ENCODE results near the gene LRRC27.
"Not testable (repeated sequence)": the region's sequence is repeated elsewhere in the genome, so short reads cannot be mapped to it uniquely, and the experiment has no call there.

Gene LRRC27

GRCh38 chr10:132337854-132338253 lies 5.9 kb downstream of the LRRC27 start:
- DNase-seq (ENCODE audit: low spot score) = not testable (repeated sequence)

DNA sequence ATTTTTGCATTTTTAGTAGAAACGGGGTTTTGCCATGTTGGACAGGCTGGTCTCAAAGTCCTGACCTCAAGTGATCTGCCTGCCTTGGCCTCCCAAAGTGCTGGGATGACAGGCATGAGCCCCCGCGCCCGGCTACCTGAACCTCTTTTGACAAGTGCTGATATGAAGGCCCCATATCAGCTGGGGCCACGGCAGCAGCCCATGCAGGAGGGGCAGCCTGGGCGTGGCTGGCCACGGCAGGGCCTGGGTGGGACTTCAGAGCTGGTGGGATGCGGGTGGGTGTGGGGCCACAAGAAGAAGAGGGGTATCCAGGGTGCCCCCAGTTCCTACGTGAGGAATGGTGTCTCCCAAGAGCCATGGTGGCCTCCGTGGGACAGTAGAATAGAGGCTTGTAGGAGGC lies 6.9 kb downstream of the LRRC27 start:
- no peak for DNase-seq (ENCODE audit: low spot score)

DNA sequence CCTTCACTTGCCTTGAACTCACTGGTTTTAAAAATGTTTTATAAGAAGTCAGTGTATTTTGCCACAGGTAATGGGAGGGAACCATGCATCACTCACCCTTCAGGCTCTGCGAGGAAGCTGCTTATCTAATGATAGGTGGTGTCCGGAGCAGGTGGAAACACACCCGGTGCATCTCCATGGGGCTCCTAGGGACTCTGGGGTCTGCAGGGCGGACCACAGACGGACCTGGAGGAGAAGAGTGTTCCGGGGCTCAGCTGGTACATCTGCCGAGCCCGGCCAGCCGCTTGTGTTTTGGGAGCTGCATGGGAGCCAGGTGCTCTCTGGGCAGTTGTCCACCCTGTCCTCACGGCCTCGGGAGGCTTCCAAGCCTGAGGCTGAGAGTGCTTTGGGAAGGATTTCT lies 7.3 kb downstream of the LRRC27 start:
- DNase-seq (ENCODE audit: low spot score) = no peak

GRCh38 chr10:132341017-132341416 lies 9.0 kb downstream of the LRRC27 start:
- DNase-seq (ENCODE audit: low spot score) = peak; percentile 62

DNA sequence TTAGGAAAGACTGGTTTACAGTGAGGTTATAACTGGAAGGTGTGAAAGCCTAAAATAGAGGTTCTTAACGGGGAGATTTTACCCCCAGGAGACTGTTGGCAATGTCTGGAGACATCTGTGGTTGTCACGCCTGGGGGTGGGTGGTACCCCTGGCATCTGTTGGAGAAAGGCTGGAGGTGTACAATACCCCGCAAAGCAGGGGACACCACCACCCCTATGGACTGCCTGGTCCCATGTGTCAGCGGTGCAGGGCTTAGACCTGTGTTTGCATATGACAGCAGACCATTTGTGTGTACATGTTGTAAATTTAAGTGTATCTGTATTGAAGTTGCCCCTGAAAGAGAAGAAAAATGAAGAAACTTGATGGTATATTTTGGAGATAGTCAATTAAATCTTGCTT lies 9.8 kb downstream of the LRRC27 start:
- DNase-seq (ENCODE audit: low spot score) = no peak

DNA sequence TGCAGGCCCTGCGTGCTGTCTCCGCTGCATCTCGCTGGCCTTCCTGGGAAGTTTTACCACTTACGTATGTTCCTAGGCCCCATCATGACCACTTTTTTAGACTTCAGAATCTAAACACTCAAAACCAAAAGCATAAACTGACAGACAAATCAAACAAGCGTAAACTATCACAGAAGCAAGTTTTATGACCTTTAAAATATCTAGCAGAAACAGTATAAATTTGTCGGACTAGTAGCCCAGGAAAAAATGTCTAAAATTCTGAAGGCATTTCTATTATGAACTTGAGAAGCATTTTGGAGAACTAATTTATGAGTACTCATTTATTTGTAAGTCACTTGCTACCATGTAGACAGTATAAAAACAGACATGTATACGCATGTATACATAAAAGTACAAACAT lies 10.6 kb downstream of the LRRC27 start:
- DNase-seq (ENCODE audit: low spot score) = no peak

DNA sequence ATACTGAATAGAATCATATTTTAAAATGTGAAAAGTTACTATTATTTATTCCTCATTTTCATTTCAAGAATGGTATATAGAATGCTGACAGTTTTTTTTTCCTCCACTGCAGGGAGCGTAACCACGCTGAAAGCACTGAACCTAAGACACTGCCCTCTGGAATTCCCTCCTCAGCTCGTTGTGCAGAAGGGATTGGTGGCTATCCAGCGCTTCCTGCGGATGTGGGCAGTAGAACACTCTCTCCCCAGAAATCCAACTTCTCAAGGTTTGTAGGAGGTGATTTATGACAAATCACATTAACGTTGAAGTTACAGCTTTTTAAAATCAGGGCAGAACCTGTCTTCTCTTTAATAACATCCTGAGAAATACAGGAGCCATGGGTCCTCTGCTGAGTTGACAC lies 12.4 kb downstream of the LRRC27 start:
- no peak for DNase-seq (ENCODE audit: low spot score)

- no peak for DNase-seq (ENCODE audit: low spot score)
Observed at GRCh38 chr10:132345345-132345744, 13.4 kb downstream of the LRRC27 start.

GRCh38 chr10:132346806-132347205 lies 14.8 kb downstream of the LRRC27 start:
- no peak for DNase-seq (ENCODE audit: low spot score)

DNA sequence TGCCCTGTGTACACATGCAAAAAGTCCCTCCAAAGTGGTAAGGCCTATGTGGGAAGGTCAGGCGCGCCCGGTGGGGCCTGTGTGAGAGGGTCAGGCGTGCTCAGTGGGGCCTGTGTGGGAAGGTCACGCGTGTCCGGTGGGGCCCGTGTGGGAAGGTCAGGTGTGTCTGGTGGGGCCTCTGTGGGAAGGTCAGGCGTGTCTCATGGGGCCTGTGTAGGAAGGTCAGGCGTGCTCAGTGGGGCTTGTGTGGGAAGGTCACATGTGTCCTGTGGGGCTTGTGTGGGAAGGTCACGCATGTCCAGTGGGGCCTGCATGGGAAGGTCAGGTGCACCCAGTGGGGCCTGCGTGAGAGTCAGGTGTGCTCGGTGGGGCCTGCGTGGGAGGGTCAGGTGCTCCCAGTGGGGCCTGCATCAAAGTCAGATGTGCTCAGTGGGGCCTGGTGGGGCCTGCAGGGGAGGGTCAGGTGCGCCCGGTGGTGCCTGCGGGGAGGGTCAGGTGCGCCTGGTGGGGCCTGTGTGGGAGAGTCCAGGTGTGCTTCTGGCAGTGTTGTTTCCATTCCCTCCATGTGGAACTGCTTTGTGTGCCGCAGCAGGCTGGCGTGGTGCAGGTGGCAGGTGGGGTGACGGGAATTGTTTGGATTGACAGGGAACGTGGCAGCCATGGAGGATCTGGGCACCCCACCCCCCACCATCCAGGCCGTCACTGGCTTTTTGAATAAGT lies 15.4 kb downstream of the LRRC27 start:
- DNase-seq (ENCODE audit: low spot score) = no peak

DNA sequence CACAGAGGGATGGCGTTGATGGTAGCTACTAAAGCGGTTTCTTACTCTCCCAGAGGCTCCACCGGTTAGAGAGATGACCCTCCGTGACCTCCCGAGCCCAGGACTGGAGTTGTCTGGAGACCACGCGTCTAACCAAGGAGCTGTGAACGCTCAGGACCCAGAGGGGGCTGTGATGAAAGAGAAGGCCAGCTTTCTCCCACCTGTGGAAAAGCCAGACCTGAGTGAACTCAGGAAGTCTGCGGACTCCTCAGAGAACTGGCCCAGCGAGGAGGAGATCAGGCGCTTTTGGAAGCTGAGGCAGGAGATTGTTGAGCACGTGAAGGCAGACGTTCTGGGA lies 15.9 kb downstream of the LRRC27 start:
- DNase-seq (ENCODE audit: low spot score) = no peak

DNA sequence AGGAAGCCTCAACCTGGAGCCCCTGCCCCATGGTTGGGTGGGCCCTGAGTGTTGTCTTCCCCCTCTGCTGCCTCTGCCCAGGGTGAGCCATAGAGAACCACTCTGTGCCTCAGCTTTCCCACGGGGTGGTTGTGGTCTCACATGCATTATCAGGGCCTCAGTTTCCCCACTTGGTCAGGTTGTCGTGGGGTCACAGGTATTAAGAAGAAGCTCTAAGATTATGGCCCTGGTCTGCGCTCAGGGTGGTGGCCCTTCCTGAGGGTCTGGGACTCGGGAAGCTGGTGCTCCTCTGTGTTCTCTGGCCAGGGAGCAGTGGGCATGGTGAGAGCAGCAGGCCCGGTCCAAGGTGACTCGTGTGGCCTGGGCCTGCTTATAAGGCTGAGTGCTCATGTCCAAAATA lies 17.8 kb downstream of the LRRC27 start:
- no peak for DNase-seq (ENCODE audit: low spot score)

DNA sequence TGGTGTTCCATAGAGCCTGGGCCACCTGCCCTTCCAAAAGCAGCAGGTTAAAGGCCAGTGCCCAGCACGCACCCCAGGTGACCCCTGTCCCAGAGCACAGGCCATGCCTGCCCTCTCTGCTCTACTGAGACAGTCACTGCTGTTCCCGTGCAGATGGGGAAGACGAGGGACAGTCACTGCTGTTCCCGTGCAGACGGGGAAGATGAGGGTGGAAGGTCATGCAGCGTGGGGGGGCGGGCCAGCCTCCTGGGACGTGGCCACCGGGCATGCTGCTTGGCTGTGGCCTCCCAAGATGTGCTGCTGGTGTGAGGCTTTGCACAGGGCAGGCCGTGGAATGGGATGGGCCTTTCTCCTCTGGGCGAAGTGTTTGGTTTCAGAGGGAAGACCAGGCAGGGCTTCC lies 18.4 kb downstream of the LRRC27 start:
- no peak for DNase-seq (ENCODE audit: low spot score)

DNA sequence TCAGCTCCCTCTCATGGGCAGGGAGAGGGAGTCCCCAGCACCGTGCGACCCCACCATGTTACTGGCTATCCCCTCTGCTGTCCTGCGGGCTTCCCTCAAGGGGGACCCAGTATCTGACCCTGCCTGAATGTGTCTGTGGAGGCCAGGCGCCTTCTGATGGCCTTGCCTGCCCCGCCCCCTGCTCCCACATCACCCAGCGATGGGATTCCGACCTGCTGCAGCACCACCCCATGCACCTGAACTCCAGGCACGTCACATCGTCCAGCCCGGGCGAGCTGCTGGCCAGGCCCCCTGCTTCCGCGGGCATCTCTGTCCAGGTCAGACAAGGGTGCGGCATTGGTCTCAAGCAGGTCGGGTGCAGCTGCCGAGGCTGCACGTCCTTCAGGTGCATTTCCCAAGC lies 19.0 kb downstream of the LRRC27 start:
- DNase-seq (ENCODE audit: low spot score) = no peak

DNA sequence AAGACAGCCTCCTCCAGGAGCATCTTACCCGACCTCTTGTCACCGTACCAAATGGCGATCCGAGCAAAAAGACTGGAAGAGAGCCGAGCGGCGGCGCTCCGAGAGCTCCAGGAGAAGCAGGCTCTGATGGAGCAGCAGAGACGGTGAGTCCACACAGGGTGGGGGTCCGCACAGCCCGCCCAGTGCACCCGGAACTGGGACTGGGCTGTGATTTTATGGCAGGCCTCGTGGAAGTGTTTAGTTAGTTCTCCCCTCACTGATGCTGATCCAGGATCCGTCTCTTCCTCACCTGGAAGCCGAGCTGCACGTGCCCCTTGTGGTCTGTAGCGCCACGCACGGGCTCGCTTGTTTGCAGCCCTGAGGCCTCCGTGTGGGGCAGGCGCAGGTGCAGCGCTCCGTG lies 19.6 kb downstream of the LRRC27 start:
- DNase-seq (ENCODE audit: low spot score) = no peak

- peak; percentile 55 for DNase-seq (ENCODE audit: low spot score)
Observed at GRCh38 chr10:132352462-132353308, 20.7 kb downstream of the LRRC27 start.

DNA sequence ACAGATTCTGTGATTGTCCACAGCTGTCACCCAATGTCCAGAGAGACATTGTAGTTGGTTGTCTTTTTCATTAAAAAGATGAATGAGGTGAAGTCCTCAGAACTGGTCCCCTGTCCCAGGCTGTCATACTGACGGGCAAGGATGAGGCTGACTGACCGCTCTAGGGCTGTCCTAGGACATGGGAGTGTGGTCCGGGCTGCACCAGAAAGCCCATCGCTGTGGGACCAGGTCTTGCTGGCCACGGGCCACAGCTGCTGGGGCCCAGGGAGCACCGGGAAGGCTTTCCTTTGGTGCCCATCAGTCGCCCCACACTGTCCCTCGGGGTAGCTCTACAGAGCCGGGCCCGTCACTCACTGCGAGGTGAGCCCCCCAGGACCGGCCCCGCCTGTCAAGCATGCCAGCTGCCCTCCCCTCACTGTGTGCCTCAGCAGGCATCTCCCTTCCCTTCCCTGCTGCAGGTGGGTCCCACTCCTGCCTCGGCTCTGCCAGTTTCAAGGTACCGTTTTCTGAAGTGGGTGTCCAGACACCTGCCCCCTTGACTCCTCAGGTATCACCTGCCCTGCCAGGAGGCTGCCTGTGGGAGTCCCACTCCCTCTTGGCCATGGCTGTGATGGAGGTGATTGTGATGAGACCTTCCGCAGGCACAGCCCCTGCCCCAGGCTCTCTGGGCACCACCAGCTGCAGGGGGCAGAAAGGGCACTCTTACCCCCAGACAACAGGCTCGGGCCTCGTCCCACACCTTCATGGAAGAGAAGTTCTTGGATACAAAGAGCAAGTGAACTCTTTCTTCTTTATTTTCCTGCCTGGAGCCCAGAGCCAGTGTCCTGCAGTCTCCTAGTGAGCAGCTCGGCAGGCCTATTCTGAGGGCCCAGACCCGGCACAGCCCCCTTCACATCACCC lies 21.7 kb downstream of the LRRC27 start:
- no peak for DNase-seq (ENCODE audit: low spot score)

DNA sequence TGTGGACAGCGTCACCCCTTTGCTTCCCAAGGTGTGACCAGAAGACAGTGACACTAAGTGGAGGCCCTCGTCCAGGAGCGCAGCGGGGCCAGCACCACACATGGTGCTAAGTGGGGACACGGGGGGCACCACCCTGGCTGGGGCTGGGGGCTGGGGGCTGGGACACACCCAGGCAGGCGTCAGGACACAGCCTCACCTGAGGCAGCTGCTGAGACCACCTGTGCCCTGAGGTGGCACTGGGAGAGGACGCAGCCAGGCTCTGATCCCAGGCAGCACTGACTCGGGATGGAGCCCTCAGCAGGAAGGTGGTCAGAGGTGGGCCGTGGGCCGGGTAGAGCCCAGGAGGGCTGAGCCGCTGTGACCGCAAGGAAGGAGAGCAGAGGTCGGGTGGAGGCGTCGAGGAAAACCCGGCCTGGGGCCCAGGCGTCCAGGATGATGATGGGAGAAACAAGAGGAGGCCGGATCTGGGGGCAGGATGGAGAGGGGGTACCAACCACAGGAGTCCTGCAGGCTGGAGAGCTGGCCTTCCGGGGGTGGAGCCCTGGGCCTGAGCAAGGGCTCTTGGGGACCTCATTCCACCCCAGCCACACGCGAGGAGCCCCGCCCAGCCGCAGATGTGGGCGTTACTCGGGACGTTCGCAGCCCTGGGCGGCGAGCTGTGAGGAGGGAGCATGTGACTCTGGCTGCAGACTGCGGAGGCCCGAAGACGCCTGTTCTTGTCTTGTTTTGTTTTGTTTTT lies 22.5 kb downstream of the LRRC27 start:
- no peak for DNase-seq (ENCODE audit: low spot score)

DNA sequence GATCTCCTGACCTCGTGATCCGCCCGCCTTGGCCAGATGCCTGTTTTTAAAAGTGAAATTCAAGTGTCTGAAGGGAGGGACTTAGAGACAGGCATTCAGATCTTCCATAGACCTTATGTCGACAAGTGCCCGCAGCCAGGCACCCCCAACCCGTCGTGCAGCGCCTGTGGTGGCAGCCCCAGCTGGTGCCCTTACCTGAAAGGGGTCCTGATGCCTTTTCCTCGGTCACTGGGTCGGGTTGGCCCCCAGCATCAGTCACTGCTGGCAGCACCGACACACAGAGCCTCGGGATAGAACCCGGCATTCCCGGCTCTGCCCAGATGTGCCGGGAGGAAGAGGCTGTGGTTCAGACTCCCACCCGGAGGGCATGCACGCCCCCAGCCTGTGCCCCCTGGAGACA lies 23.3 kb downstream of the LRRC27 start:
- DNase-seq (ENCODE audit: low spot score) = no peak

DNA sequence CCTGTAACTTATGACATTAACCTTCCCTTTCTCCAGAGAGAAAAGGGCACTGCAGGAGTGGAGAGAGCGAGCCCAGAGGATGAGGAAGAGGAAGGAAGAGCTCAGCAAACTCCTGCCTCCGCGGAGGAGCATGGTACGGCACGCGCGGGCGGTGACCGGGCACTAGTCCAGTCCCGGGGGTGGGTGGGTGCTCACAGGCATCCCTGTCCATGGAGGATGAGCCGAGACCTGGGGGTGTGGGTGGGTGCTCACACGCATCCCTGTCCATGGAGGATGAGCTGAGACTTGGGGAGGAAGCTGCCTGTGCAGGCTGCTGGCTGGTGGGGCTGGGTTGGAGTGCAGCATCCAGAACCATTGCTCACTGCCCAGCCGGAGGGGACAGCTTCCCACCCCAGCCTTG lies 23.8 kb downstream of the LRRC27 start:
- no peak for DNase-seq (ENCODE audit: low spot score)

DNA sequence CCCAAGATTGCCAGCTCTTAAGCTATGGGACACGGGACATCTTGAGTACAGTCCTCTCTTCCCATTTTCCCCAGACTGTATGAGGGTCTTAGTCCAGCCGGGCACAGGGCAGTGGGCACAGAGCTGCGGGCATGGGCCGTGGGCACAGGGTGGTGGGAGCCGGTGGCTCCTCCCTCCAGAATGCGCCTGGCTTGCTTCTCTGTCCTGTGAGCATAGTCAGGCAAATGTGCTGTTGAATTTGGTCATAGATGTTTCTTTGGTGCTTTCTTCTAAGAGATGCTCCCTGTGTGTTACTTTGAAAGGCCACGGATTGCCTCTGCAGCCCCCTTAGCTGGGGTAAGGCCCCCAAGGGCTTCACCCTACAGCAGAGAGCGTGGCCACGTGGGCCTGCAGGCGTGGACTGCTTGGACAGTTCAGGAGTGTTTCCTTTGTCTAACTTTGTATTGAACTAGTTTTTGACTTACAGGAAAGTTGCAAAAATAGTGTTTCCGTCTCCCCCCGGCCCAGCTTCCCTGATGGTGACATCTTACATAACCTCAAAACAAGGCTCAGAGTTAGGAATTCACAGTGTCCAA lies 24.7 kb downstream of the LRRC27 start:
- DNase-seq (ENCODE audit: low spot score) = no peak
